Spleen (tissue), 13 donors: ENCODE data around the gene POLRMT. TPM values are rescaled to one million over a fixed set of nuclear protein-coding genes. Genes with fewer than 3 reads are reported as not detected.

Source experiments
- DNase-seq: peaks from one replicate; pipeline ENCODE4 v3.0.0-alpha.2; 2020
- H3K27ac ChIP-seq, 8 donors: fragments of 200-600 bp; sonication (generic) in 7 of 8; 1 replicate in 4 of 8; 2 replicates in 4 of 8; pipeline versions ENCODE4 v1.5.0 to v1.8.0; 2016 to 2021; ENCODE audit warnings: inconsistent platforms in 4 of 8, mild to moderate bottlenecking in 4 of 8, moderate library complexity in 1 of 8
- H3K27me3 ChIP-seq, 7 donors: fragments of 200-600 bp; sonication (generic) in 6 of 7; replicated peaks in 1 of 7; 1 replicate in 4 of 7; 2 replicates in 3 of 7; pipeline versions ENCODE4 v1.5.0 to v1.8.0; 2016 to 2021; ENCODE audit warnings: inconsistent platforms in 3 of 7, mild to moderate bottlenecking in 1 of 7
- H3K36me3 ChIP-seq, 6 donors: fragments of 200-600 bp; sonication (generic) in 5 of 6; 1 replicate in 4 of 6; 2 replicates in 2 of 6; pipeline versions ENCODE4 v1.5.0 to v1.8.0; 2016 to 2021; ENCODE audit warnings: inconsistent platforms in 2 of 6
- H3K4me1 ChIP-seq, 6 donors: fragments of 200-600 bp; sonication (generic) in 5 of 6; 1 replicate in 3 of 6; 2 replicates in 3 of 6; pipeline versions ENCODE4 v1.5.0 to v1.8.0; 2016 to 2021; ENCODE audit warnings: inconsistent platforms in 3 of 6
- H3K4me3 ChIP-seq, 8 donors: fragments of 200-600 bp; sonication (generic) in 7 of 8; 1 replicate in 4 of 8; 2 replicates in 4 of 8; pipeline versions ENCODE4 v1.5.0 to v1.8.0; 2016 to 2021; ENCODE audit warnings: inconsistent platforms in 4 of 8, mild to moderate bottlenecking in 4 of 8, moderate library complexity in 2 of 8
- H3K9me3 ChIP-seq, 8 donors: fragments of 200-600 bp; sonication (generic) in 7 of 8; 1 replicate in 4 of 8; 2 replicates in 4 of 8; pipeline versions ENCODE4 v1.5.0 to v1.8.0; 2016 to 2021; ENCODE audit warnings: inconsistent platforms in 4 of 8
- POLR2A ChIP-seq, 3 donors: fragments of 450-650 bp; IDR thresholded peaks; one replicate each; pipeline ENCODE4 v1.5.1; 2017; ENCODE audit warnings: antibody characterized with exemption in 3 of 3, mild to moderate bottlenecking in 1 of 3
- POLR2AphosphoS5 ChIP-seq, 3 donors: sonication (generic); formaldehyde crosslinking; IDR thresholded peaks; one replicate each; pipeline ENCODE4 v1.5.1; 2017; ENCODE audit warnings: antibody characterized with exemption in 3 of 3
- WGBS, 5 donors: extraction: QIAGEN DNeasy Blood & Tissue Kit in 3 of 5; methylation state at CpG; one replicate each; pipeline versions ENCODE4 v1.1.5 to v1.1.7; 2013 to 2018; 5-methylcytosine and 5-hydroxymethylcytosine counted together
- intact Hi-C: fragments of 100-400 bp; cut with DNase I; formaldehyde crosslinking; loops from one replicate; pipeline ENCODE4 v1.15.0; 2023; ENCODE audit warnings: low total_unique reads
- long read RNA-seq, 2 donors: transcript quantifications; one replicate each; lab custom pipeline, GENCODE V29; 2026
- polyA plus RNA-seq, 3 donors: library from polyadenylated mRNA; stranded (reverse); fragments of 200-250 nt; gene quantifications; one replicate each; pipeline ENCODE4 v1.2.1, GENCODE V29; 2013
- total RNA-seq, 7 donors: library from RNA; depleted of rRNA in 3 of 7; stranded (reverse); fragments of >200 nt in 3 of 7; fragmentation: NEBNext Ultra II Directional in 4 of 7; extraction: Animal tissue kit (Norgen Biotek cat#: 25700) in 4 of 7; gene quantifications; one replicate each; pipeline versions ENCODE4 v1.1.0 to v1.2.1, GENCODE V29; 2016 to 2021
- TF ChIP-seq, protein P1 (sequence below), 11 experiments: fragments of 200-600 bp in 7 of 11; fragments of 450-650 bp in 4 of 11; sonication (generic) in 4 of 11; IDR thresholded peaks in 8 of 11; conservative IDR thresholded peaks in 3 of 11; 1 replicate in 7 of 11; 2 replicates in 4 of 11; pipeline versions ENCODE4 v1.4.0 to v1.8.0; 2016 to 2021; ENCODE audit warnings: antibody characterized with exemption in 11 of 11, inconsistent platforms in 4 of 11, mild to moderate bottlenecking in 1 of 11
- donor health status: healthy with polysubstance abuse.
- donor health status: DM: no; HTN: no; CAD: no; lungs with moderate emphysema.
- donor health status: DM: no; HTN: no; CAD: no.
- donor health status: Bipolar disorder and iron deficiency.
- donor health status: healthy.
- donor health status: DM: no; HTN: no; CAD: no.
- donor health status: DM: yes; HTN: yes; CAD: no.

POLRMT gene
- total RNA-seq (10 to 100 TPM; 28.6 to 55.6 (median 49.7) TPM), polyA plus RNA-seq (100 to 1,000 TPM in 2 of 3 donors, 10 to 100 TPM in 1; 67.8 to 105 (median 102) TPM)
- long read RNA-seq, donor 1, partial matches to known transcripts = 0 of 3 reads
- long read RNA-seq, donor 1, other reads (novel, unspliced or antisense) = 0 of 3 reads
- long read RNA-seq, donor 2, partial matches to known transcripts = 0 of 1 reads
- long read RNA-seq, donor 2, other reads (novel, unspliced or antisense) = 0 of 1 reads

DNA sequence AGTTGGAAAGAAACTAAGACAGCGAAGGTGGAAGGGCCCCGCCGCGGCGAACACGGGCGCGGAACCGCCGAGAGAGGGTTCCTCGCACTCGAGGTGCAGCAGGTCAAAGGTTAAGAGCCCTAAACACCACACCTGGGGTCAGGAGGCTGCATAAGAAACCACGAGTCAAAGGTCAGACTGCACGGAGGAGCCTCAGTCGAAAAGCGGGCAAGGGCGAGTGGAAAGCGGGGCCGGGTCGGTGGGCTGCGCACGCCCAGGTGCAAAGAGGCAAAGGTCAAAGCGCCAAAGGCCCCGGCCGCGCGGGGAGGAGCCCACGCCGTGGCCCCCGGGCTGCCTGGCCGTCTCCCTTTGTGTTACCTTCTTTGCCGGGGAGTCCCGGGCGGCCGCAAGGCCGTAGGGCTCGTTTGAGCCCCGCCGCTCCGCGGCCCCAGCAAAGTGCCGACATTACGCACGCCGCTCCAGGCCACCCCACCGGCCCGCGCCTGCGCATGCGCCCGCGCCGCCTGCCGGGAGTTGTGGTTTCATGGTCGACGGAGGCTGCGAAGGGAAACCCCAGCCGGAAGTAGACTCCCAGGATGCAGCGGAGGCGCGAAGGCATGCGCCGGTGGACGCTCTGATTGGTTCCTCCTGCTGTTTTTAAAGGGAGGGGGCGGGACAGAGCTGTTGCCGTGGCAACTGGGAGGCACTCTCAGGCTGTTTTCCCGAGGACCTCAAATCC lies at the start of gene POLRMT:
TSS of gene POLRMT (minus strand) at position 470 of the 718 bp plus-strand sequence. CDS start at position 445, 25 bp downstream.
- H3K4me1 ChIP-seq = peaks cover 17 to 58% (median 34%) of the 10 kb centered on the region in 6 donors
- 0 to 1% (median 0%) methylated on average over 35 to 67 of the region's 67 CpGs for WGBS, 5 donors
- peak within 1 kb of the TSS; percentile 82 to 99 (median 96) for H3K4me3 ChIP-seq
- H3K27ac ChIP-seq = peak within 1 kb of the TSS; percentile 41 to 85 (median 74)
- peak in 1 of 3 donors; percentile 20 for TF ChIP-seq POLR2A (IDR thresholded peaks at IDR 0.05)
- TF ChIP-seq, protein P1, sequence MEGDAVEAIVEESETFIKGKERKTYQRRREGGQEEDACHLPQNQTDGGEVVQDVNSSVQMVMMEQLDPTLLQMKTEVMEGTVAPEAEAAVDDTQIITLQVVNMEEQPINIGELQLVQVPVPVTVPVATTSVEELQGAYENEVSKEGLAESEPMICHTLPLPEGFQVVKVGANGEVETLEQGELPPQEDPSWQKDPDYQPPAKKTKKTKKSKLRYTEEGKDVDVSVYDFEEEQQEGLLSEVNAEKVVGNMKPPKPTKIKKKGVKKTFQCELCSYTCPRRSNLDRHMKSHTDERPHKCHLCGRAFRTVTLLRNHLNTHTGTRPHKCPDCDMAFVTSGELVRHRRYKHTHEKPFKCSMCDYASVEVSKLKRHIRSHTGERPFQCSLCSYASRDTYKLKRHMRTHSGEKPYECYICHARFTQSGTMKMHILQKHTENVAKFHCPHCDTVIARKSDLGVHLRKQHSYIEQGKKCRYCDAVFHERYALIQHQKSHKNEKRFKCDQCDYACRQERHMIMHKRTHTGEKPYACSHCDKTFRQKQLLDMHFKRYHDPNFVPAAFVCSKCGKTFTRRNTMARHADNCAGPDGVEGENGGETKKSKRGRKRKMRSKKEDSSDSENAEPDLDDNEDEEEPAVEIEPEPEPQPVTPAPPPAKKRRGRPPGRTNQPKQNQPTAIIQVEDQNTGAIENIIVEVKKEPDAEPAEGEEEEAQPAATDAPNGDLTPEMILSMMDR (IDR thresholded peaks at IDR 0.05 in 8 of 11, conservative IDR thresholded peaks at IDR 0.05 in 3 of 11) = peak in 4 of 11 experiments; percentile 18 to 44 (median 34)
- TF ChIP-seq POLR2AphosphoS5 (IDR thresholded peaks at IDR 0.05) = peak; percentile 88 to 89 (median 88)
- DNase-seq = peak; percentile 98
- H3K9me3 ChIP-seq = no peaks in the 10 kb centered on the region
- peaks cover 0 to 34% (median 14%) of the 10 kb centered on the region in 6 donors for H3K36me3 ChIP-seq
- intact Hi-C loops = no loop called here
- H3K27me3 ChIP-seq = no peaks in the 10 kb centered on the region

DNA sequence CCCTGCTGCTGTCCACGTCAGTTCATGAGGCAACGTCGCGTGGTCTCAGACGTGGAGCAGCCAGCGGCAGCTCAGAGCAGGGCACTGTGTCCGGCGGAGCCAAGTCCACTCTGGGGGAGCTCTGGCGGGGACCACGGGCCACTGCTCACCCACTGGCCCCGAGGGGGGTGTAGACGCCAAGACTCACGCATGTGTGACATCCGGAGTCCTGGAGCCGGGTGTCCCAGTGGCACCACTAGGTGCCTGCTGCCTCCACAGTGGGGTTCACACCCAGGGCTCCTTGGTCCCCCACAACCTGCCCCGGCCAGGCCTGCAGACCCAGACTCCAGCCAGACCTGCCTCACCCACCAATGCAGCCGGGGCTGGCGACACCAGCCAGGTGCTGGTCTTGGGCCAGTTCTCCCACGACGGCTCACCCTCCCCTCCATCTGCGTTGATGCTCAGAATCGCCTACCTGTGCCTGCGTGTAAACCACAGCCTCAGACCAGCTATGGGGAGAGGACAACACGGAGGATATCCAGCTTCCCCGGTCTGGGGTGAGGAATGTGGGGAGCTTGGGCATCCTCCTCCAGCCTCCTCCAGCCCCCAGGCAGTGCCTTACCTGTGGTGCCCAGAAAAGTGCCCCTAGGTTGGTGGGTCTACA lies 49.5 kb upstream of the POLRMT start:
- no peaks in the 10 kb centered on the region for H3K9me3 ChIP-seq
- H3K36me3 ChIP-seq = no peaks in the 10 kb centered on the region
- peaks cover 0 to 3% (median 0%) of the 10 kb centered on the region in 7 donors for H3K27me3 ChIP-seq
- intact Hi-C loops = no loop called here
- H3K4me3 ChIP-seq = no peak overlapping the region
- H3K27ac ChIP-seq = no peak overlapping the region
- peak; percentile 84 for DNase-seq
- WGBS, 5 donors = 77 to 93% (median 87%) methylated on average over 11 to 25 of the region's 25 CpGs
- TF ChIP-seq POLR2AphosphoS5 (IDR thresholded peaks at IDR 0.05) = no peak
- TF ChIP-seq, protein P1 (IDR thresholded peaks at IDR 0.05 in 8 of 11, conservative IDR thresholded peaks at IDR 0.05 in 3 of 11) = no peak
- TF ChIP-seq POLR2A (IDR thresholded peaks at IDR 0.05) = no peak
- peaks cover 5 to 34% (median 25%) of the 10 kb centered on the region in 6 donors for H3K4me1 ChIP-seq

DNA sequence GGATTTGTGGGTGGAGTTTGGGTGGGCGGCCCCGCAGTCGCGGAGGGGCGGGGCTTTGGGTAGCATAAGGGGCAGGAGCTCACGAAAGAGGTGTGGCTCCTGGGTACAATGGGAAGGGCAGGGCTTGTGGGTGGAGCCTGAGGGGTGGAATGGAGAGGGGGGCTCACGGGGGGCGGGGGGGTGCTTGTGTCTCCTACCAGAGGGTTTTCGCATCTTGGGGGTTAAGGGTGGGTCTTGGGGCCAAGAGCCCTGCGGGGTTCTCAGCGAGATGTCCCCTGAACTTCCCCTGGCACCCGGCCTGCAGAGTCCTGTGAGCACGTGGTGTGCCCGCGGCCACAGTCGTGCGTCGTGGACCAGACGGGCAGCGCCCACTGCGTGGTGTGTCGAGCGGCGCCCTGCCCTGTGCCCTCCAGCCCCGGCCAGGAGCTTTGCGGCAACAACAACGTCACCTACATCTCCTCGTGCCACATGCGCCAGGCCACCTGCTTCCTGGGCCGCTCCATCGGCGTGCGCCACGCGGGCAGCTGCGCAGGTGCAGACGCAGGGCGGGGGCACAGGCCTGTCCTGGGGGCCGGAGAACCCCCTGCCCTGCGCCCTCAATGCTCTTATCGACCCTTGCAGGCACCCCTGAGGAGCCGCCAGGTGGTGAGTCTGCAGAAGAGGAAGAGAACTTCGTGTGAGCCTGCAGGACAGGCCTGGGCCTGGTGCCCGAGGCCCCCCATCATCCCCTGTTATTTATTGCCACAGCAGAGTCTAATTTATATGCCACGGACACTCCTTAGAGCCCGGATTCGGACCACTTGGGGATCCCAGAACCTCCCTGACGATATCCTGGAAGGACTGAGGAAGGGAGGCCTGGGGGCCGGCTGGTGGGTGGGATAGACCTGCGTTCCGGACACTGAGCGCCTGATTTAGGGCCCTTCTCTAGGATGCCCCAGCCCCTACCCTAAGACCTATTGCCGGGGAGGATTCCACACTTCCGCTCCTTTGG lies 48.0 kb upstream of the POLRMT start:
- intact Hi-C loops = no loop called here
- Histone ChIP-seq H3K27ac (peak overlapping the region in 7 of 8 donors; percentile 84 to 95 (median 91)), H3K27me3 (peaks cover 0 to 18% (median 10%) of the 10 kb centered on the region in 7 donors), H3K4me3 (peak overlapping the region in 6 of 8 donors; percentile 23 to 98 (median 77)), H3K36me3 (no peaks in the 10 kb centered on the region), H3K9me3 (no peaks in the 10 kb centered on the region), H3K4me1 (peaks cover 5 to 48% (median 37%) of the 10 kb centered on the region in 6 donors)
- peak; percentile 93 for DNase-seq
- TF ChIP-seq POLR2AphosphoS5 (IDR thresholded peaks at IDR 0.05) = peak in 1 of 3 donors; percentile 68
- TF ChIP-seq, protein P1 (IDR thresholded peaks at IDR 0.05 in 8 of 11, conservative IDR thresholded peaks at IDR 0.05 in 3 of 11) = no peak
- 34 to 53% (median 41%) methylated on average over 44 to 54 of the region's 54 CpGs for WGBS, 5 donors
